ENCODE results near the gene GNAI1.

- TF ChIP-seq CTCF (IDR thresholded peaks at IDR 0.05; ENCODE audit: poor library complexity) (no peak), EZH2phosphoT487 (IDR thresholded peaks at IDR 0.05; ENCODE audit: low read depth, severe bottlenecking, unreplicated experiment) (no peak), EZH2 (IDR thresholded peaks at IDR 0.05; ENCODE audit: borderline replicate concordance) (no peak)
These were observed 126.0 kb downstream of the GNAI1 start for GRCh38 chr7:80260606-80261005.

Data from hepatocyte (in vitro differentiated cells).